Activated CD4-positive, alpha-beta T cell treated with anti-CD3 and anti-CD28 coated beads for 1 hour (primary cell): ENCODE measurements around the gene MYH11.

Experiments
- DNase-seq: peaks from one replicate; pipeline ENCODE4 v3.0.0-alpha.2; 2020

Gene MYH11

DNA sequence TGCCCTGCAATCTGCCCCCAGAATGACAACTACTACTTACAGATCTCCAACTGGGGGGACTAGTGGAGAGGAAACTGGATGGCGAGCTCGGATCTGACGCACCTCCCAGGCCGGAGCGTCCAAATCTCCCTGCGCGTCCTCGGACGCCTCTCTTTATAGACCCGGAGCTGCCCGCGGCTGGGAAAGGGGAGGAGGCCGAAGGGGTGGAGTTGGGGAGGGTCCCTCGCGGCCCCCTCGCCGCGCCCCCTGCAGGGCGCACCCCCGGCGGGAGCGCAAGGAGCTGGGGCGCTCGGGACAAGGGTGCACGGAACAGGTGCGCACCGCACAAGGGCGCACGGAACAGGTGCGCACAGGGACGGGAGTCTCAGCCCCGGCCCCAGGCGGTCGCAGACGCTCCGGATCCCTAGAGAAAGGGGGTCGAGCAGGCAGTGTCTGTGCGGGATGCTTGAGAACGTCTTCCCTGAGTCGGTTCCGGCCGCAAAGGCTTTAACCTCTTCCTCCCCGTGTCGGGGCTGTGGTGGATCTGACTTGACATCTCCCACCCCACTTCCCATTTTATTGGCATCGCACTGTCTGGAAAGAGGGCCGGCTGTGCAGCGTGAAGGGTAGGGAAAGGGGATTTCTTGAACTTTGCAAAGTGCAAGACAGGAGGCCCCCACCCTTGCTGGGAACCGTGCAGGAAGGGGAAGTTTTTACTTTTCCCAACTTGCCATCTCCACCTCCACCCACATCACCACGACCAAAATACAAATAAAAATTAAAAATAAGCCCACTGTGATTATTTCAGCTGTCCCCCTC, at the start of gene MYH11:
Gene MYH11 (minus strand): TSS at position 128 of the 798 bp plus-strand sequence. CDS start 18,776 bp downstream, outside the sequence.
- DNase-seq, result no peak

DNA sequence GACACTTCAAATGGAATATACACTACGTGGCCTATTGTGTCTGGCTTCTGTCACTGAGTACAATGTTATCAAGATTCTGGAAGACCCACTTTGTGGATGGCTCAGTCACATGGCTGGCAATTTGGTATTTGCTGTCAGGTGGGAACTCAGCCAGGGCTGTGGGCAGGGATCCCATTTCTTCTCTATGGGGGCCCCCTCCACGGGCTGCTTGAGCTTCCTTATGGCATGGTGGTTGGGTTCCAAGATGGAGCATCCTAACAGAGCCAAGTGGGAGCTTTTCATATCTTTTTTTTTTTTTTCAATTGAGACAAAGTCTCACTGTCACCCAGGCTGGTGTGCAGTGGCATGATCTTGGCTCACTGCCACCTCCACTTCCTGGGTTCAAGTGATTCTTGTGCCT, 49.6 kb upstream of the MYH11 start:
- DNase-seq, result no peak

DNA sequence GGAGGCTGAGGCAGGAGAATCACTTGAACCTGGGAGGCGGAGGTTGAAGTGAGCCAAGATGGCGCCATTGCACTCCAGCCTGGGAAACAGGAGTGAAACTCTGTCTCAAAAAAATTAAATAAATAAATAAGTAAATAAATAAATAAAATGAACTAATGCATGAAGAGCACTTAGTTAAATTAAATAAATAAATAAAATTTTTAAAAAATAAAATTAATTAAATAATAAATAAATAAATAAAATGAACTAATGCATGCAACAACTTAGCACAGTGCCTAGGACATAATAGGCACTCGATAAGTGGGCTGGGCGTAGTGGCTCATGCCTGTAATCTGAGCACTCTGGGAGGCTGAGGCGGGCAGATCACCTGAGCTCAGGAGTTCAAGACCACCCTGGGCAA, 47.1 kb upstream of the MYH11 start:
- DNase-seq, result no peak

DNA sequence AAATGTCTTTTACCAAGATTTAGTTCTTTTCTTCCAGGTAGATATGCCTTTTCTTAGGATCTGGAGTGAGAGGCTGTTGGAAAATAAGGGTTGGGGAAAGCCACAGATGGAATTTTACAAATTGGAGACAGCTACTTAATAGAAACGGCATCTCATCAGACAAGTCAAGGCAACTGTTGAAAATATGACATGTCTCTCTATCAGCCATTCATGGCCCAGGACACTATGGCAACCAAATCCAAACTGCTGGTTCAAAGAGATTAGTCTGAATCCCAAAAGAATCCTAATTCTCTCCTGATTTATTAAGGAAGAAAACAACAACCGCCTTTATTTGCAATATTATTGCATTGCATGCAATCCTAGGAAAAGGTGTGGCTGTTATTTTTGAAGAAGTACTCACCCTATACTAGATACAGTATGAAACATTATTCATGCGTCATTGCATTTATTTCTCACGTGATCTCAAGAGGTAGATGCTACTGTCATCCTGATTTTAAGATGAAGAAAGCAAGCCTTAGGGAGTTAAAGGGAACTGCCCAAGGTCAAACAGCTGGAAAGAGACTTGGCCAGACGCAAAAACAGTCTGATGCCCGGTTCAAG, 44.2 kb upstream of the MYH11 start:
- DNase-seq, result no peak

DNA sequence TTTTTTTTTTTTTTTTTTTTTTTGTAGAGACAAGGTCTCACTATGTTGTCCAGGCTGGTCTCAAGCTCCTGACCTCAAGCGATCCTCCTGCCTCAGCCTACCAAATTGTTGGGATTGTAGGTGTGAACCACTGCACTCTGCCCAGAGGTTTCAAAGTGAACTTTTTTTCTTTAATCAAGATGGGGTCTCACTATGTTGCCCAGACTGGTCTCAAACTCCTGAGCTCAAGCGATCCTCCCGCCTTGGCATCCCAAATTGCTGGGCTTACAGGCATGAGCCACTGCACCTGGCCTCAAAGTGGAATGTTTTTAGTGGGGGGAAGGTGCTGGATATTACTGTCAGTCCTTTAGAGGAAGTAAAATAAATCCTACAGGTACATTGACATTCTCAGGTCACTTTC, 43.5 kb upstream of the MYH11 start:
- no peak for DNase-seq

DNA sequence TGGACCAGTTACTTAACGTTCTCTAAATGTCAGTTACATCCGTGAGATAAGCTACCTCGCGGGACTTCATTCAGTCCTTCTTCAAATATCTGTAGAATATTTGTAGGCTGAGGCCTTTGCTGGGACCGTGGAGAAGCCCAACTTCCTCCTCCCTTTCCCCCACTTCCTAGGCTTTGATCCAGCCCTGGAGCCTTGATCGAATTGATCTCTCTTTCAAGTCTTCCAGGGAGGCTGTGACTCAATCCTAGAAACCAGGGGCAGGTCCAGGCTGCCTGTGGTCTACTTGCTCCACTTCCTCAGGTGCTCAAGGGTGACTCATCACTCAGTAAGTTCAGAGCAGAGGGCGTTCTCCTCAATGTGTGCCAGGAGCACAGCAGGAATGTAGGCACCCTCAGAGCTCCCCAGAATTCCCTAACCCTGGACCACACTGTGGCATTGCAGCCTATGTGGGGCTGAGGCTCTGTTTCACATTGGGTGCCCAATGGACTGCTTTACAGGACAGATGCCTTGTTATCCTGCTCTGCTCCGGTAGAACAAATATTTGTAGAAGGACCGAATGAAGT, 42.8 kb upstream of the MYH11 start:
- no peak for DNase-seq

DNA sequence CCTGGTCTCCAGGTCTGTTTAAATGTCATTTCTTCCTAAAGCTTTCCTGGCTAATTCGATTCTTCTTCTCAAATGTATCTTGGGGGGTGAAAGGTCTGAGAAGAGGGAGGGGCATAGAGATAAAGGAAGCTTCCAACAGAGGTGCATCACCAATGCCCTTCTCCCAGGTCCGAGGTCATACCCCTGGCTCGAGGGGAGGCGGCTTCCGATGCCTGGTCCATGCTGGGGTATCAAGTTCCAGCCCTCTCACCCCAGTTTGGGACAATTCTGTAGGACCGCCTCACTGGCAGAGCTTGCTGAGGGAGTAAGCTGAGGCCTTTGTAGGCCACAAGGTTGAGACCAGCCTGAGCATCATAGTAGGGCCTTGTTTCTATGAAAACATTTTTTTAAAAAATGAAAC, 41.8 kb upstream of the MYH11 start:
- DNase-seq, result no peak

DNA sequence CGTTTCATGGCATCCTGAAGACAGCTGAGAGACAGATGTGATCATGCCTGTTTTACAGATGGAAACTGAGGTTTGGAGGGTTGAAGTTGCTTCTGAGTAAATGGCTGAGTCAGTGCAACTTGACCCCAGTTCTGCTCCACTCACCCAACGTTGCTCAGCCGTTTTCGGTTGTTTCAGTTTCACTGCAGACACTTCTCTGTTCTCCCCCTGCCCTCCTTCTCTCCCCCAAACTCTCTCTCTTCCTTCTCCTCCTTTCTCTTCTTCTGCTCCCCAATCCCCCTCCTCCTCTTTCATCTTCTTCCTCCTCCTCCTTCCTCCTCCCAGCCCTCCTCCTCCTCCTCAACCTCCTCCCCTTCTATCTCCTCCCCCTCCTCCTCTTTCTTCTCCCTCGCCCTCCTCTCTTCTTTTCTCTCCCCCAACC, 41.0 kb upstream of the MYH11 start:
- DNase-seq, result no peak

DNA sequence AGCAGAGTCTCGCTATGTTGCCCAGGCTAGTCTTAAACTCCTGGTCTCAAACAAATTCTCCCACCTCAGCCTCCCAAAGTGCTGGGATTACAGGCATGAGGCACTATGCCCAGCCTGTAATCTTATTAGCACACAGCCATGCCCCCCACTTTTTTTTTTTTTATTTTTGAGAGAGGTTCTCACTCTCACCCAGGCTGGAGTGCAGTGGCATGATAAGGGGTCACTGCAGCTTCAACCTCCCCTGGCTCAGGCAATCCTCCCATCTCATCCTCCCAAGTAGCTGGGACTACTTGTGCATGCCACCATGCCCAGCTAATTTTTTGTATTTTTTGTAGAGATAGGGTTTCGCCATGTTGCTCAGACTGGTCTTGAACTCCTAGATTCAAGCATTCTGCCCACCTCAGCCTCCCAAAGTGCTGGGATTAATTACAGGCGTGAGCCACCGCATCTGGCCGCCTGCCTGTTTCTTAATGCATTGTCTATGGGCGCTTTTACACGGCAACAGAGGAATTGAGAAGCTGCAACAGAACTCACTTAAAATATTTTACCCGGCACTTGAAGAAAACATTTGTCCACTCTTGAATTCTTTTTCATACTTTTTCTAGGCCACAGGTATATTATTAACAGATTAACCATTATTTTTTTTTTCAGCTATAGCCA, 40.4 kb upstream of the MYH11 start:
- no peak for DNase-seq

DNA sequence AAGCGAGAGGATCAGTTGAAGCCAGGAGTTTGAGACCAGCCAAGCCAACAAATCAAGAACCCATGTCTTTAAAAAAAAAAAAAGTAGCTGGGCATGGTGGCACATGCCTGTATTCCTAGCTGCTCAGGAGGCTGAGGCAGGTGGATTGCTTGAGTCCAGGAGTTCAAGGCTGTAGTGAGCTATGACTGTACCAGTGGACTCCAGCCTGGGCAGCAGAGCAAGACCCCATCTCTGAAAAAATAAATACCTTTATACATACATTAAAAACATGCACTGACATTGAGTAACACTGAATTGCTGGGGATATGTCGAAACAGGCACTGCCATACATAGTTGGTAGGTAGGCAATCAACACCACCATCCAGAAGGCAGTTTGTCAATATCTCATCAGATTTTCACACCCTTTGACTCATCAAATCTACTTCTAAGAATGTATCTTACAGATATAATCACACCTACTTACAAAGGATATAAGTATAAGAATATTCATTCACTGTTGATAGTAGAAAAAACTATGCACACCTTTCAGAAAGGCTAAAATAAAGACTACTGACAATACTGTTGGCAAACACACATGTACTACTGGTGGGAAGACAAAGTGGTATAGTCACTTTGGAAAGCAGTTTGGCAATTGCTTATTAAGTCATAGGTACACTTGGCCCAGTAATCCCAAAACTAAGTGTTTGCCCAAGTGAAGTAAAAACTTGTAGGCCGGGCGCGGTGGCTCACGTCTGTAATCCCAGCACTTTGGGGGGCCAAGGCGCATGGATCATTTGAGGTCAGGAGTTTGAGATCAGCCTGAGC, 37.9 kb upstream of the MYH11 start:
- no peak for DNase-seq

DNA sequence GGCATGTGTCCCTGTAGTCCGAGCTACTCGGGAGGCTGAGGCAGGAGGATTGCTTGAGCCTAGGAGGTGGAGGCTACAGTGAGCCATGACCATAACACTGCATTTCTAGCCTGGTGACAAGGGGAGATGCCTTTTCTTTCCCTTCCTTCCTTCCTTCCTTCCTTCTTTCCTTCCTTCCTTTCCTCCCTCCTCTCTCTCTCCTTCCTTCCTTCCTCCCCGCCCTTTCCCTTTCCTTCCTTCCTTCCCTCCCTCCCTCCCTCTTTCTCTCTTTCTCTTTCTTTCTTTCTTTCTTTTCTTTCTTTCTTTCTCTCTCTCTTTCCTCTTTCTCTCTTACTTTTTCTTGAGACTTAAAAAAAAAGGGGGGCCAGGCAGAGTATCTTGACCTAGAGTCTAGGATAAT, 34.7 kb upstream of the MYH11 start:
- no peak for DNase-seq

DNA sequence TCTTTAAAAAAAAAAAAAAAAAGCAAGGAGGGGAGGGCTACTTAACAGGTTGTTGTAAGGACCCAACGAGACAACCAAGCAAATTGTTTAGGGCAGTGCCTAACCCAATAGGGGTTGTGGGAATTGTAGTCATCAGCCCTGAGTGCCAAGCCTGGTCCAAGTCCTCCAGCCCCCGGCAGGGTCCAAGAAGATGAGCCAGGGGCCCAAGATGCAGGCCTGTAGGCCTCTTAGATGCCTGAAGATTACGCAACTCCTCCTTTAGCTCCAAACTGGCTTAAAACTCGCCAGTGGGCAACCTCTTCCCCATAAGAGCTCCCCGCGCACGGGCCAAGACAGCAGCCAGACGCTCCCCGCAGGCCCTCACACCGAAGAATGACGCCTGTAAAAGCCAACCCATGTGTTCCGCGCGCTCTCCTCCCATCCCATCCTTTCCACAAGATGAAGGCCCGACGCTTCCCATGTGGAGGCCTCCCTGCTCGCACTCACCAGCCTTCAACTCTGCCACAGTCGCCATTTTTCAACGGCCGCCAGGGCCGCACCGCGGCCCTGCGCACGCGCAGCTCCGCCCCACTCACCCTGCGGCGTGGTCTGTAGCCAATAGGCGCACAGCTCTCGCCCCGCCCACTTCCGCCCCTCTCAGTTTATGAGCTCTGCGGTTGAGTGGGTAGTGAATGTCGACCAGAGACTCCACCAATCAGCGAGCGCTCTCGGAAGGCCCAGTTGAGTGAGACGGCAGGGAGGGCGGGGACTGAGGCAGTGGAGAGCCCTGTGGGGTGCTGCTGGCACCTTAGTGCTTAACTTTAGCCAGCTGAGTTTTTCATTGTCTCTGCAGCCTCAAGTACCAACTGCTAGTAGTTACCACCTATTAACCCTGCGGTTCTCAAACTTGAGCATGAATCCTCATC, 31.5 kb upstream of the MYH11 start, which contains the start of gene CEP20:
Gene CEP20 (minus strand): TSS at position 532 of the 905 bp plus-strand sequence. CDS start 18 bp downstream, at position 514.
- DNase-seq, result peak; percentile 99

DNA sequence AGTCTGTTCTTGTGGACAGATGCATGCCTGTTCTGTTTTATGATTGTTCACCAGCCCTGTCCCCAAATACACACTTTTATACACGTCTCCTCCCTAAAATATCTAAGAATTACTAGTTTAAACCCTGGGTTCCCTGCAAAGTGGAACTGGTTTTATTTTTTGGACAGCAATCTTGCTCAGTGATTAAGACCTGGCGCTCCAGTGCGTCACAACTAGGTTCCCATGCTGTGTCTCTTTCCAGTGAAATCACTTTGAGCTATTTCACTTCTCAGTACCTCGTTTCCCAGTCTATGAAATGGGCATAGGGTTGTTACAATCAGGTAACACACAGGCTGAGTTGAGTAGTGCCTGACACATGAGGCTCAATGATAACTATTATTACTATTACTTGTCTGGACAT, 30.5 kb upstream of the MYH11 start:
- DNase-seq, result no peak

DNA sequence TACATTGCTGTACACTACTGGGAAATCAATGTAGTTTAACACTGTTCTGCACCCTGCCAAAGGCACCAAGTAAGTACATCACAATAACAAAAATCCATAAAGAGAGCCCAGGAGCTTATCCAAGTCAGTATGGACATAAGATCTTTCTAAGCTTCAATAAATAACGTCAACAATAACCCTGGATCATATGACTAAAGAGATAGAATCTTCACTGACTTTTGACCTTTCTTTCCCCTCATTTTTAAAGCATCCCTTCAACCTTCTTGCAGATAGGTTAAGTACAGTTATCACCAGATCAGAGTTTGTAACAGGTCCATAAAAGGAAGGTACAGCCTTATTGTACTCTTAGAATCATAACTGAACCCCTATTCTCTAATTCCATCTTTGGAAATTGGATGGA, 29.2 kb upstream of the MYH11 start:
- no peak for DNase-seq

DNA sequence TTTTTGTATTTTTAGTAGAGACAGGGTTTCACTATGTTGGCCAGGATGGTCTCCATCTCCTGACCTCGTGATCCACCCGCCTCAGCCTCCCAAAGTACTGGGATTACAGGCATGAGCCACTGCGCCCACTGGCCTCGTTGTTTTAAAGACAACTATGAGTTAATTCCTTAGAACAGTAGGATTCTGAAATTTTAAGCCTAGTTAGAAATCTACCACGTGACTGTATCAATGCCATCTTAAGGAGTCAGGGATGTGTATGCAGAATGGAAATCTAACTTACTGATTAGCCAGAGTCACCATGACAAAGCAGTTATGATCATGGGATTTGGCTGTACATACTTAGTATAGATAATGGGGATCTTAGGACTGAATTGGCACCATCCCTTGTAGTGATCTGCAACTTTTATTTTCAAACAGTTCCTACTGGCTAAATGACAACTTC, 28.8 kb upstream of the MYH11 start:
- DNase-seq, result no peak

DNA sequence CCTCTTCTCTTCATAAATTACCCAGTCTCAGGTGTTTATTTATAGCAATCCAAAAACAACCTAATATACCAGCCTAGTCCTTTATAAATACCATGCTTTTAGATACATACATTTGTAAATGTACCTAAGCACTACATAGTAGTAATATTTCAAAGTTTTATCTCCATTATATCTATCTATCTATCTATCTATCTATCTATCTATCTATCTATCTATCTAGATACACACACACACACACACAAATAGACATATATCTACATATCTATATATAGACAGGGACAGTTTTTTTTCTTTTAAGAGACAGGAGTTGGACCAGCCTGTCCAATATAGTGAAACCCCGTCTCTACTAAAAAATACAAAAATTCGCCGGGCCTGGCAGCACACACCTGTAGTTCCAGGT, 25.7 kb upstream of the MYH11 start:
- no peak for DNase-seq

DNA sequence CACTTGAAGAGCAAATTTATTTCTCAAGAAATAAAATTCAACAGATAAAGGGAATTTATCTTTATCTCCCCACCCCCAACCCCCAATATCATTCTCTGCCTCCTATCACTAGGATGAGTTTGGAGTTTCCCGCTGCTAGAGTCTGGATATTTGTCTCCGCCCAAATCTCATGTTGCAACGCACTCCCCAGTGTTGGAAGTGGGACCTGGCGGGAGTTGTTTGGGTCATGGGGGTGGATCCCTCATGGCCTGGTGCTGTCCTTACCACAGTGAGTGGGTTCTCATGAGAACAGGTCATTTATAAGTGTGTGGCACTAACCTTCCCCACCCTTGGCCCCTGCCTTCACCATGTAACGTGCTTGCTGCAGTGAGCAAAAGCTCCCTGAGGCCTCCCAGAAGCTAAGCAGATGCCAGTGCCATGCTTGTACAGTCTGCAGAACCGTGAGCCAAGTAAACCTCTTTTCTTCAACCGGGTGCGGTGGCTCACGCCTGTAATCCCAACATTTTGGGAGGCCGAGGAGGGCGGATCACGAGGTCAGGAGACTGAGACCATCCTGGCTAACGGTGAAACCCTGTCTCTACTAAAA, 25.1 kb upstream of the MYH11 start:
- no peak for DNase-seq

DNA sequence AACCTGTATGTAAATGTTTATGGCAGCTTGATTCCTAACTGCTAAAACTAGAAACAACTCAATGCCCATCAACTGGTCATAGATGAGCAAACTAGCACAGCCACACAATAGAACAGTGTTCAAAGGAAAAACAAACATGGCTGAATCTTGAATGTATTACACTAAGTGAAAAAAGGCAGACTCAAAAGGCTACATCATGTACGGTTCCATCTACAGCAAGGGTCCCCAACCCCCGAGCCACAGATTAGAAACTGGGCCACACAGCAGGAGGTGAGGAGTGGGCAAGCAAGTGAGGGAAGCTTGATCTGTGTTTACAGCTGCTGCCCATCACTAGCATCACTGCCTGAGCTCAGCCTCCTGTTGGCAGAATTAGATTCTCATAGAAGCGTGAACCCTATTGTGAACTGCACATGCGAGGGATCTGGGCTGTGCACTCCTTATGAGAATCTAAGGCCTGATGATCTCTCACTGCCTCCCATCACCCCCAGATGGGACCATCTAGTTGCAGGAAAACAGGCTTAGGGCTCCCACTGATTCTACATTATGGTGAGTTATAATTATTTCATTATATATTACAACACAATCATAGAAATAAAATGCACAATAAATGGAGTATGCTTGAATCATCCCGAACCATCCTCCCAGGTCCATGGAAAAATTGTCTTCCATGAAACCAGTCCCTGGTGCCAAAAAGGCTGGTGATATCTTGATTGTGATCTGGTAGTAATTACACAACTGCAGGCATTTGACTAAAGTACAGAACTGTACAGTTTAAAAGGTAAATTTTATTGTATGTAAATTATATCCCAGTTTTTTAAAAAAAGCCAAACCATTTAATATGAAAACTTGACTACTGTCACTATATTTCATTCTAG, 23.8 kb upstream of the MYH11 start:
- DNase-seq, result no peak

DNA sequence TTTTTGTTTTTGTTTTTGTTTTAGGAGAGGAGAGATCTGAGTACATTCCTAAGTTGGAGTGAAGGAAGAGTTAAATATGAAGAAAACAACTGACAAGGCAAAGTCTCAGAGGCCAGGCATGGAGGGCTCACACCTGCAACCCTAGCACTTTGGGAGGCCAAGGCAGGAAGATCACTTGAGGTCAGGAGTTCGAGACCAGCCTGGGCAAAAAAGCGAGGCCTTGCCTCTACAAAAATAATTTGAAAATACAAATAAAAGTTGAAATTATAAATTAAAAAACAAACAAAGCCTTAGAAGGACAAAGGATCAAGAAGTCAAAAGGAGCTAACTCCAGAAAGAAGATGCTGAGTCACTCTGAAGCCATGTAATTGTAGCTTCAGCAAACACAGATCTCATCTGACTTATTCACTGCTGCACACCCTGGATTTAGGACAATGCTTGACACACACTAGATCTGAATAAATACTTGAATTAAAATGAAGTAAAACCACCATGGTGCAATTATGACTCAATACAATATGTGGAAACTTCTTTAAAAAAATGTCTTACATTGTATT, 22.5 kb upstream of the MYH11 start:
- no peak for DNase-seq

DNA sequence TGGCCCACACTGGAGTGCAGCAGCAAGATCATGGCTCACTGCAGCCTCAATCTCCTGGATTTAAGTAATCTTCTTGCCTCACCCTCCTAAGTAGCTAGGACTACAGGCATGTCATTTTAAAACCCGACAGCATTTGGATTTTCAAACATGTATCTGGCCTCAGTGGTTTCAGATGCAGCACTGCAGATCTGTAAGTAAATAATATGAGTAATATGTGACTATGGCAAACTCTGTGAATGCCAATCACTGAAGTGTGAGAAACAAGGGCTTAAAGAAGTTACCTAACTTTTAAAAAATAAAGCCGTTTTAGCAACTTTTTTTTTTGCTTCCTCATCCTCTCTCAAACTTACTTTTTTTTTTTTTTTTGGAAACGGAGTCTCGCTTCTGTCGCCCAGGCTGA, 19.7 kb upstream of the MYH11 start:
- no peak for DNase-seq
